ENCODE measurements around the gene DYRK1B. TPM values are rescaled to one million over a fixed set of nuclear protein-coding genes. Genes with fewer than 3 reads are reported as not detected.
"Not testable (repeated sequence)": the region's sequence is repeated elsewhere in the genome, so short reads cannot be mapped to it uniquely, and the experiment has no call there.

Gene DYRK1B
- total and polyA plus RNA-seq, 12 donors = 7.3 to 43.5 (median 29.3) TPM

DNA sequence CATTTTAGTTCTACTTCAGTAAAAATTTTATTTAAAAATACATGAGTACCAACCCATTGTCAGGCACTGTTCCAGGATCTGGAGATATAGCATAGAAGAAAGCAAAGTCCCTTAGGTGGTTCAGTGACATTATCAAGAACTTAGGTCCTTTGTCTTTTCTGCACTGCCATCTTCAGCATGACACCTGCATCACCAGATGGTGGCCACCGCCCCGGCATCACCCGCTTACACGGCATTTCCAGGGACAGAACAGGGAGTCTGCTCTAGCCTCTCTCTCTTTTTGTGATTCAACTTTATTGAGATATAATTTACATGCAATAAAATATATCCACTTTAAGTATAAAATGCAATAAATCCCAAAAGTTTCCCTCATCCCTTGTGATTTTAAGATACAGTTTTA lies 23.5 kb downstream of the DYRK1B start:
- H3K36me3 ChIP-seq = no peaks in the 10 kb centered on the region
- peaks cover 0 to 8% (median 0%) of the 10 kb centered on the region in 11 donors for H3K9me3 ChIP-seq
- H3K4me1 ChIP-seq = peaks cover 0 to 4% (median 0%) of the 10 kb centered on the region in 9 donors
- 89 to 92% methylated on average over 4 of the region's 4 CpGs for WGBS, 2 donors
- ATAC-seq (no peak), DNase-seq (no peak)
- H3K4me3 ChIP-seq = no peak overlapping the region
- H3K27ac ChIP-seq = no peak overlapping the region
- H3K27me3 ChIP-seq = no peaks in the 10 kb centered on the region
- TF ChIP-seq, protein P1, sequence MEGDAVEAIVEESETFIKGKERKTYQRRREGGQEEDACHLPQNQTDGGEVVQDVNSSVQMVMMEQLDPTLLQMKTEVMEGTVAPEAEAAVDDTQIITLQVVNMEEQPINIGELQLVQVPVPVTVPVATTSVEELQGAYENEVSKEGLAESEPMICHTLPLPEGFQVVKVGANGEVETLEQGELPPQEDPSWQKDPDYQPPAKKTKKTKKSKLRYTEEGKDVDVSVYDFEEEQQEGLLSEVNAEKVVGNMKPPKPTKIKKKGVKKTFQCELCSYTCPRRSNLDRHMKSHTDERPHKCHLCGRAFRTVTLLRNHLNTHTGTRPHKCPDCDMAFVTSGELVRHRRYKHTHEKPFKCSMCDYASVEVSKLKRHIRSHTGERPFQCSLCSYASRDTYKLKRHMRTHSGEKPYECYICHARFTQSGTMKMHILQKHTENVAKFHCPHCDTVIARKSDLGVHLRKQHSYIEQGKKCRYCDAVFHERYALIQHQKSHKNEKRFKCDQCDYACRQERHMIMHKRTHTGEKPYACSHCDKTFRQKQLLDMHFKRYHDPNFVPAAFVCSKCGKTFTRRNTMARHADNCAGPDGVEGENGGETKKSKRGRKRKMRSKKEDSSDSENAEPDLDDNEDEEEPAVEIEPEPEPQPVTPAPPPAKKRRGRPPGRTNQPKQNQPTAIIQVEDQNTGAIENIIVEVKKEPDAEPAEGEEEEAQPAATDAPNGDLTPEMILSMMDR (IDR thresholded peaks at IDR 0.05) = no peak
- intact Hi-C loops (cut with DNase I) = no loop called here

DNA sequence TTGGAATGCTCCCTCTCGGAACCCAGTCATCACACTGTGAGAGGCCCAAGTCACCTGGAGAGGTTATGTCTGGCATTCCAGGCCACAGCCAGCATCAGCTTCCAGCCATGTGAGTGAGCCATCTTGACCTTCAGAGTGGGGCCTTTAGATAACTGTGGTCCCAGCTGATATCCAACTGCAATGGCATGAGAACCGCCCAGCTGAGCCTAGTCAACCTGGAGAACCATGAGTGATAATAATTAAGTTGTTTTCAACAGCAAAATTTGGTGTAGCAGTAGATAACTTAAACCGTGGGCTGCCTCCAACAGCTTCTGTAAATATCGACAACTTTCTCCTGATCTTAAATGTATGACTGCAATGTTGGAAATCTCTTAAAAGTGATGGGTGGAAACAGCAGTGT lies 24.6 kb downstream of the DYRK1B start:
- no peaks in the 10 kb centered on the region for H3K36me3 ChIP-seq
- intact Hi-C loops (cut with DNase I) = no loop called here
- H3K9me3 ChIP-seq = peaks cover 0 to 8% (median 0%) of the 10 kb centered on the region in 11 donors
- 91 to 93% methylated on average over 4 of the region's 4 CpGs for WGBS, 2 donors
- no peak overlapping the region for H3K4me3 ChIP-seq
- no peak overlapping the region for H3K27ac ChIP-seq
- TF ChIP-seq, protein P1 (IDR thresholded peaks at IDR 0.05) = no peak
- DNase-seq (no peak), ATAC-seq (no peak)
- H3K4me1 ChIP-seq = peaks cover 0 to 3% (median 0%) of the 10 kb centered on the region in 9 donors
- H3K27me3 ChIP-seq = peaks cover 0 to under 1% (median 0%) of the 10 kb centered on the region in 7 donors

DNA sequence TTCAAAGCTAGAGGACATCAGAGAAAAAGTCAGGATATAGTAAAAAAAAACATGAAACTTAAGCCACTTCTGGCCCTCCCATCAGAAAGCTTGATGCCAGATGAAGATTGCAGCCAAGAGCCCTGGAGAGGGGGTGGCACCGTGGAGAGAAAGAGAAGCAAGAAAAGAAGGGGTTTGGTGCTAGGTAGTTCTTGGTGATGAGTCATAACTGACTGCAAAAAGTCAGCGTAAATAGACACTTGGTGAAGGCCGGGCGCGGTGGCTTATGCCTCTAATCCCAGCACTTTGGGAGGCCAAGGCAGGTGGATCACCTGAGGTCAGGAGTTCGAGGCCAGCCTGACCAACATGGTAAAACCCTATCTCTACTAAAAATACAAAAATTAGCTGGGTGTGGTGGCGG lies 25.3 kb downstream of the DYRK1B start:
- ATAC-seq; H3K27me3 ChIP-seq; H3K36me3 ChIP-seq; H3K4me3 ChIP-seq; H3K27ac ChIP-seq; H3K4me1 ChIP-seq; DNase-seq; intact Hi-C loops (cut with DNase I); H3K9me3 ChIP-seq: not testable (repeated sequence)
- 90 to 91% methylated on average over 7 of the region's 7 CpGs for WGBS, 2 donors

DNA sequence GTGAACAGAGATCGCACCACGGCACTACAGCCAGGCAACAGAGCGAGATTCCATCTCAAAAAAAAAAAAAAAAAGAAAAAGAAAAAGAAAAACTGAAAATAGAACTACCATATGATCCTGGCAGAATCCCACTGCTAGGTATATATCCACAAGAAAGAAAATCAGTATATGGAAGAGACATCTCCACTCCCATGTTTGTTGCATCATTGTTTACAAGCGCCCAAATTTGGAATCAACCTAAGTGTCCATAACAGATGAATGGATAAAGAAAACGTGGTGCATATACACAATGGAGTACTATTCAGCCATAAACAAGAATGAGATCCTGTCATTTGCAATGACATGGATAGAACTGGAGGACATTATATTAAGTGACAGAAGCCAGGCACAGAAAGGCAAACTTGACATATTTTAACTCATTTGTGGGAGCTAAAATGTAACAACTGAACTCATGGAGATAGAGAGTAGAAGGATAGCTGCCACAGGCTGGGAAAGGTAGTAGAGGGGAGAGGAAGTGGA lies 26.1 kb downstream of the DYRK1B start:
- ATAC-seq = no peak

DNA sequence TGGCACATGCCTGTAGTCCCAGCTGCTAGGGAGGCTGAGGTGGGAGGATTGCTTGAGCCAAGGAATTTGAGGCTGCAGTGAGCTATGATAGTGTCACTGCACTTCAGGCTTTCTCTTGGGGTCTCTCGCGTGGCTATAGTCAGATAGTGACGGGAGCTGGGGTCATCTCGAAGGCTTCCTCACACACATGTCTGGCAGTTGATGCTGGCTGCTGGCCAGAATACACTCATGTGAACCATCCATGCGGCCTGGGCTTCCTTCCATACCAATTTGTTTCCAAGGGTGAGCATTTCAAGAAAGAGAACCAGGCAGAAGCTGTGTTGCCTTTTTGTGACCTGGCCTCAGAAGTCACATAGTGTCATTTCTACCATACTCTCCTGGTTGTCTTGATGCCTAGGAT lies 28.9 kb downstream of the DYRK1B start:
- ATAC-seq (peak in 1 of 8 donors; percentile 44), DNase-seq (no peak)
- Histone ChIP-seq H3K9me3 (peaks cover 0 to 8% (median 0%) of the 10 kb centered on the region in 11 donors), H3K36me3 (no peaks in the 10 kb centered on the region), H3K4me1 (peaks cover 0 to 3% (median 0%) of the 10 kb centered on the region in 9 donors), H3K27ac (no peak overlapping the region), H3K4me3 (no peak overlapping the region), H3K27me3 (peaks cover 0 to 25% (median 4%) of the 10 kb centered on the region in 7 donors)
- 10 to 20% methylated on average over 5 of the region's 5 CpGs for WGBS, 2 donors
- intact Hi-C loops (cut with DNase I) = no loop called here
- TF ChIP-seq, protein P1 (IDR thresholded peaks at IDR 0.05) = no peak

More for the DNA sequence above, 26.1 kb downstream of the DYRK1B start:
- Histone ChIP-seq H3K4me1 (peaks cover 0 to 3% (median 0%) of the 10 kb centered on the region in 9 donors), H3K4me3 (no peak overlapping the region), H3K27me3 (peaks cover 0 to 9% (median 0%) of the 10 kb centered on the region in 7 donors), H3K27ac (no peak overlapping the region), H3K9me3 (peaks cover 0 to 8% (median 0%) of the 10 kb centered on the region in 11 donors), H3K36me3 (no peaks in the 10 kb centered on the region)
- no peak for DNase-seq
- intact Hi-C loops (cut with DNase I) = no loop called here
- WGBS, 2 donors = 75 to 79% methylated on average over 5 of the region's 5 CpGs
- TF ChIP-seq, protein P1 (IDR thresholded peaks at IDR 0.05) = no peak

Data from heart right ventricle (tissue), 16 donors.